ENCODE results near the gene TNFSF10. TPM values are rescaled to one million over a fixed set of nuclear protein-coding genes. Genes with fewer than 3 reads are reported as not detected.
"Not testable (repeated sequence)": the region's sequence is repeated elsewhere in the genome, so short reads cannot be mapped to it uniquely, and the experiment has no call there.

The TNFSF10 gene
- 17.3 TPM for total RNA-seq

DNA sequence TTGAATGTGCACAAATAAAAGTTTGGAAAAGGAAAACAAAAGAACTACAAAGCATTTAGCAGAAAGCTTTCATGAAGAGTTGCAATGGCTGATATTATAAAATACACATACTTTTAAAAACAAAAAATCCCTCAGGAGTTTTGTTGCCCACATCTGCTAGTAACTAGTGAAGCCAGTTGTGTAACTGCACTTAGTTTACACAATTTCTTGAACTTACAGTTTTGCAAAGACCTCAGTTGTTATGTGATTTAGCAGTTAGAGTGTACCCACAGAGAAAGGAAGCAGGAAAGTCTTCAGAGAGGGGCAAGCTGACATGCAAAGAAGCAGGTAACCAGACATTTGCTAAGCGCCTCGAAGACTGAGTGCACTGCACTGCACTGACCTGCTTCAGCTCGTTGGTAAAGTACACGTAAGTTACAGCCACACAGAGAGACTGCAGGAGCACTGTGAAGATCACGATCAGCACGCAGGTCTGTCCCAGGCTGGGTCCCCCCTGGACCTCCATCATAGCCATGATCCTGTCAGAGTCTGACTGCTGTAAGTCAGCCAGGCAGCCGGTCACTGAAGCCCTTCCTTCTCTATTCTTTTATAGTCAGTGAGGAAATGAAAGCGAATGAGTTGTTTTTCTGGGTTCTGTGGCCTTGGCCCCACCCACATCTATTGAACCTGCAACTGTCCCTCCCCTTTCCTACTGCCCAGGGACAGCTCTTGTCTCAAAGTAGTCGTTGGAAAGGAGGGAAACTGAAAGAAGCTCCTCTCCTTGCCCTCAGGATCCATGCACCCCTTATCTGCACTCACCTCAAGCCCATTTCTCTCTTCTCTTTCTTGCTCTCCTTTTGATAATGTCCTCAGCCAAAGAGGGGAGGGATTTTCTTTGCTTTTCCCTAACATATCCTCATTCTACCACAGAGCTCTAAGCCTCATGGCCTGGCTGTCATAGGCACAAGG lies at the start of gene TNFSF10:
TSS of gene TNFSF10 (minus strand) at position 560 of the 948 bp plus-strand sequence. CDS start at position 514, 46 bp downstream.
- DNase-seq: peak; percentile 38

DNA sequence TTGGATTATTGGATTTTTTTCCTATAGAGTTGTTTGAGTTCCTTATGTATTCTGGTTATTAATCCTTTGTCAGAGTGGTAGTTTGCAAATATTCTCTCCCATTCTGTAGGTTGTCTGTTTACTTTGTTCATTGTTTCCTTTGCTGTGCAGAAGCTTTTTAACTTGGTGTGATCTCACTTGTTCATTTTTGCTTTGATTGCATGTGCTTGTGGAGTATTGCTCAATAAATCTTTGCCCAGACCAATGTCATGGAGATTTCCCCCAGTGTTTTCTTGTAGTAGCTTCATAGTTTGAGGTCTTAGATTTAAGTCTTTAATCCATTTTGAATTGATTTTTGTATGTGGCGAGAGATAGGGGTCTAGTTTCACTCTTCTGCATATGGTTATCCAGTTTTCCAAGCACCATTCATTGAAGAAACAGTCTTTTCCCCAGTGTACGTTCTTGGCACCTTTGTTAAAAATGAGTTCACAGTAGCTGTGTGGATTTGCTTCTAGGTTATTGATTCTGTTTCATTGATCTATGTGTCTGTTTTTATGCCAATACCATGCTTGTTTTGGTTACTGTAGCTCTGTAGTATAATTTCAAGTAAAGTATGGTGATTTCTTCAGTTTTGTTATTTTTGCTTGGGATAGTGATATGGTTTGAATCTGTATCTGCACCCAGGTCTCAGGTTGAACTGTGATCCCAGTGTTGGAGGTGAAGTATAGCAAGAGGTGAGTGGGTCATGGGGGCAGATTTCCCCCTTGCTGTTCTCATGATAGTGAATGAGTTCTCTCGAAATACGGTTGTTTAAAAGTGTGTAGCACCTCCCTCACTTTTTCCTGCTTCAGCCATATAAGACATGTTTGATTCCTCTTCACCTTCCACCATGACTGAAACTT lies 46.1 kb upstream of the TNFSF10 start:
- no peak for DNase-seq

DNA sequence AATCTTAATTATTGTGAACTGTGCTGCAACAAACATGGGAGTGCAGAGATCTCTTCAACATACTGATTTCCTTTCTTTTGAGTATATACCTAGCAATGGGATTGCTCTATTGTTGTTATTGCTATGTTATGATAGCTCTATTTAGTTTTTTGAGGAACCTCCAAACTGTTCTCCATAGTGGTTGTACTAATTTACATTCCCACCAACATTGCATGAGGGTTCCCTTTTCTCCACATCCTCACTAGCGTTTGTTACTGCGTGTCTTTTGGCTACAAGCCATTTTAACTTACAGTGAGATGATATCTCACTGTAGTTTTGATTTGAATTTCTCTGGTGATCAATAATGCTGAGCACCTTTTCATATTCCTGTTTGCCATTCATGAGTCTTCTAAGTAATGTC lies 45.5 kb upstream of the TNFSF10 start:
- no peak for DNase-seq

DNA sequence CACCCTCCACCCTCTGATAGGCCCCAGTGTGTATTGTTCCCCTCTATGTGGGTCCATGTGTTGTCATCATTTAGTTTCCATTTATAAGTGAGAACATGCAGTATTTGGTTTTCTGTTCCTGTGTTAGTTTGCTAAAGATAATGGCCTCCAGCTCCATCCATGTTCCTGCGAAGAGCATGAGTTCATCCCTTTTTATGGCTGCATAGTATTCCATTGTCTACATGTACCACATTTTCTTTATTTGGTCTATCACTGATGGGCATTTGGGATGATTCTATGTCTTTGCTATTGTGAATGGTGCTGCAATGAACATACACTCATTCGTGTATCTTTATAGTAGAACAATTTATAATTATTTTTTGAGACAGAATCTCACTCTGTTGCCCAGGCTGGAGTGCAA lies 43.6 kb upstream of the TNFSF10 start:
- DNase-seq: not testable (repeated sequence)

DNA sequence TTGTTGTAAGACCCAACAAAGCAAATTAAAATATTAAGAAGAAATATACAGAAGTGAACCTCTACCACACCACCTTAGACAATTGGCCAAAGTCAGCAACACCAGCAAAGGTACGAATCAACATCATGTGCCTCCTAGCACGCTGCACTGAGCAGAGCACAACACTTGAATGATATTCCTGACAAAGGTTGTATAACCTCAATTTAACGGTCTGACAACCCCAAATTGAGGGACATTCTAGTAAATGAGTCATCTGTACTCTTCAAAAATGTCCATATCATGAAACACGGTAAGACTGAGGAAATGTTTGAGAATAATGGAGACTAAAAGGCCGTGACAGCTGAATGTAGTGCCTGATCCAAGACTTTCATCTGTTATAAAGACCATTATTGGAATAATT lies 41.3 kb upstream of the TNFSF10 start:
- DNase-seq: no peak

DNA sequence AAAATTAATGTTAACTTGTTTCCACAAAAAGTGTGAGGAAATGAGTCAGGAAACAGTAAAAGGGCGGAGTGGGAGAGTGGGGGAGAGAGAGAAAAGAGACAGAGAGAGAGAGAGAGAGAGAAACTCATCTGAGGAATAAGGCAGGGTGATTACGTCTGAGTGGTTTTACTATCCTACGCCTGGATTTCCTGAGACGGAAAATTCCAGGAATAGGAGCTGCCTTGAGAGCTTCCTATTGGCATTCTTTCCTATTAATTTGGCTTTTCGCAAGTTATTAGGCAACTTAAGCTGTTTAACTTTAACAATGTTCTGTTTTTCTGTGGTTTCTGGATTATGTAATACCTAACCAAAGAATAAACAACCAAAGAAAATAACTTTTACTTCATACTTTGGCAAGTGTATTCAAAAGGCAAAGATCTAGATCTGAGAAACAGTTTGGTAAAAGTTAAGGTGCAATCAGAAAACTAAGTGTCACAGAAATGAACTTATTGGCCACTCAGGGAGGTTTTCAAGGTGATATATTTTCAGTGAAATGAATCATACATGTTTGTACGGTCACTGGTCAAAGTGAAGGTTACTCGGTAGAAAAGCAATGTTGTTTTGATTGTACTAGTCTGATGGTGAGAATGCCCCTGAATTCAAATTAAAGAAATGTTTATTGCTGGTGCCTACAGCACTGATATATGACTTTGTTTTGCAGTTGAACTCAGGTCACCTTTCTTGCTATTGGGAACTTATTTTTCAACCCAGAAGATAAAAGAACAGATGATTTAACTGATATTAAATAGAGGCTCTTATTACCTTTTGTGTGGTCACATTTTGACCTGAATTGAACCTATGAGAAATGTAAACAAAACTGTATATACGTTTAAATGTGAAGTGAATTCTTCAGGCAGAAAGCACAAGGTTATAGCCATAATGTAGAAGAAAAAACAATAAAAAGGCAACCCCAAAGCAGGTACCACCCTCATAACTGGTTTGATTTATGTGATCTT lies 39.9 kb upstream of the TNFSF10 start:
- DNase-seq: peak; percentile 25

DNA sequence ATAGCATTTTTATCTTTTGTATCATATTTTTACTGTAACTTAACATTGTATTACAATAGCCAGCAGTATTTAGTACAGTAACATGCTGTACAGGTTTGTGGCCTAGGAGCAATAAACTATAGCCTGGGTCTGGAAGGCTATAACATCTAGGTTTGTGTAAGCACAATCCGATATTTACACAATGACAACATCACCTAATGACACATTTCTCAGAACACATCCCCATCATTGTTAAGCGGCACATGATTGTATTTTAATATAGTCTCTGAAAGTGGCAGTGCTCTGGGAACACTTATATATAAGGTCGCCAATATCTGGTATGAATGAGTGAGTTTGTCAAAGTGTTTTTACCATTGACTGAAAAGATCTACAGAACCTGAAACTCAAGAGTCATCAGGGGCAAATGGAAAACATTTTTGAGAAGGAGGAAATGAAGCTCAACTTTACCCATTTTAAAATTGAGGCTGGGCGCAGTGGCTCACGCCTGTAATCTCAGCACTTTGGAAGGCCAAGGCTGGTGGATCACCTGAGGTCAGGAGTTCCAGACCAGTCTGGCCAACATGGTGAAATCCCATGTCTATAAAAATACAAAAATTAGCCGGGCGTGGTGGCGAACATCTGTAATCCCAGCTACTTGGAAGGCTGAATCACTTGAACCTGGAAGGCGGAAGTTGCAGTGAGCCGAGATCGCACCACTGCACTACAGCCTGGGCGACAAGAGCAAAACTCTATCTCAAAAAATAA lies 38.8 kb upstream of the TNFSF10 start:
- DNase-seq: no peak

DNA sequence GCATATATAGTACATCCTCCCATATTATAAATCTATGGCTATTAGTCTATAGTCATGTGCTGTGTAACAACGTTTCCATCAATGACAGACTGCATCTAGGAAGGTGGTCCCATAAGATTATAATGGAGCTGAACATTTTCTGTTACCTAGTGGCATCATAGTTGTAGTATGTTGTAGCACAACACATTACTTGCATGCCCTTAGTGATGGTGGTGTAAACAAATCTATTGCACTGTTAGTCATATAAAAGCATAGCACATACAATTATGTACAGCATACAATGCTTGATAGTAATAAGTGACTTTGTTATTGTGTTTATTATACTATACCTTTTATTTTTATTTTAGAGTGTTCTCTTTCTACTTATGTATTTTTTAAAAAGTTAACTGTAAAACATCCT lies 37.4 kb upstream of the TNFSF10 start:
- no peak for DNase-seq

DNA sequence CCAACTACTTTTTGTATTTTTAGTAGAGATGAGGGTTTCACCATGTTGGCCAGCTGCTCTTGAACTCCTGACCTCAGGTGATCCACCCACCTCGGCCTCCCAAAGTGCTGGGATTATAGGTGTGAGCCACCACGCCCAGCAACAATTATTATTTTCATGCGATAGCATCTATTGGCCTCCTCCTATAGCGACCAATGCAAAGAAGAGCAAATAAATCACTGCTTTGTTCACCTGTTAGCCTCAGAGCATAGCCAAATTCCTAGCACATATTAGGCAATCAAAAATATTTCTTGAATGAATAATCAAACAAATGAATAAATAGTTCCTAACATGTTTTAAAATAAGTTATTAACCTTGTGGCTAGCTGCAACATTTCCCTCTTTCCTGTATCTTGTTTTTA lies 36.8 kb upstream of the TNFSF10 start:
- DNase-seq: no peak

DNA sequence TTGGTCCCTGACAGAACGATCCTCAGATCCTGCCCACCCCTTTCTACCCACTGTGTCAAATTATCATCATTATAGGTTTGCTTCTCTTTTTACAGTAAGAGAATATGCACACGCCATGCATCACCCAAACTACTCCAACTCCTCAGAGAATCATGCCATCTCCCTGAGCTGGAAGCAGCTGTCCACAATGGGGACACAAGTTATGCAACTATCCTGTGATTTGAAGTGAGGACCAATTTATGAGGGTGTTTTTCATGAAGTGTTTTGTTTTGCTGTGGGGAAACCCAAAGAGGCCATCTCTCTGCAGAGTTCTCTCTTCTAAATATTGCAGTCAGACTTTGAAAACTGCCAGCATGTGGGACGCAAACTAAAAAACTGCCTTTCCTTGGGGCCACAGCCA lies 35.8 kb upstream of the TNFSF10 start:
- DNase-seq: no peak

DNA sequence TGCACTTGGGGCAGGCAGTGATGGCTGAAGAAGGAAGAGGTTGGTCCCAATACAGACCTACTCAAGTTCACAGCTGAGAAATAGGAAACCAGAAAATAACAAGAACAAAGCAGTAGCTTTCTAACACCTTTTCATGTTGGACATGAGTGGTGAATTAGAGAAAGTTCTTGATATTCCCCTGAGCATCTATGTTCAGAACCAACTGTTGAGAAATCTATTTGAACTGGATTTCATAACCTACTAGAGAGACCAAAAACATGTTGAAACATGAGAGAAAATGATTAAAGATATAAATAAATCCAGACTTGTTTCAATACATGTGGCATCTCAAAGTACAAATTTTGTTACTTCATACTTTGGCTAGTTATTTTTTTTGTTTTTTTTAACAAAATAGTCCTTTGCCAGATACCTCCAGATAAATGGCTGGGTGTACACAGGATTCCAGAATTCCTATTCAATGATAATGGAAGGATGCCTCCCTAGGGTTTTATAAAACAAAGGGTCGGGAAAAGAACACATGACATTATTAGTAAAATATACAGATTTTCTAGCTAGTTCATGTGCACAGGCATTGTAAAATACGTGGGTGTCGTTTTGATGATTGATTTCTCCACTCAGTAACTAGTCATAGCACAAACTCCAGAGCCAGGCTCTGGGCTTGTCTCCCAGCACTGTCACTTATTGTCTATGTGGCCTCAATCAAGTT lies 34.4 kb upstream of the TNFSF10 start:
- DNase-seq: no peak

DNA sequence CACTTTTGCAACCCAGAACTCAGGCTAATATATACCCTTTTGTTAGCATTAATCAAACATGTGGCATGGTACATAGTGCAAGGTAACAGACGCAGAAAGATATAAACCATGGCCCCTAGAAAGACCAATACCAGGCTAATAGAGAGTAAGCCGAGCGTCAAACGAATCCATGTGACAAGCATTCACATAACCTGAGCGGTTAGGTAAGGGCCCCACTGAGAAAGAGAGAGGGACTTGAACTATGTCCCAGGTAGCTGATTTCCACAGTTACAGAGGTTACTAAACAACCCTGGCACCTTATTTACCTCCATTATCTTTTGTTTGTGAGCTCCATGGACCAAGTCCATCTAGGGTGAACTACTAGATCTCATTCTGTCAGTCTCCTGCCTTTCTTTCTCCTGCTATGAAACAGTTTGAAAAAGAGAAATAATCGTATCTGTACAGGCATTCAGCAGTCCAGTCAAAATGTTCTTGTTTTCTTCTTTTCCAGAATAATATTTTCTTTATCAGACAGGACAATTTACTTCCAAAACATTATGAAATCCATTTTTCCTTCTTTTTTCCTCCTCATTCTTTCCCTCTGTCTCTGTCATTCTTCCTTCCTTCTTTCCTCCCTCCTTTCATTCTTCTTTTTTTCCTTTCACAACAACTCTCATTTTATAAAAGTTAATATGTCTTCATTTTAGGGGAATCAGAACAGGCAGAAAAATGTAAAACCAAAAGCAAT lies 30.5 kb upstream of the TNFSF10 start:
- no peak for DNase-seq

DNA sequence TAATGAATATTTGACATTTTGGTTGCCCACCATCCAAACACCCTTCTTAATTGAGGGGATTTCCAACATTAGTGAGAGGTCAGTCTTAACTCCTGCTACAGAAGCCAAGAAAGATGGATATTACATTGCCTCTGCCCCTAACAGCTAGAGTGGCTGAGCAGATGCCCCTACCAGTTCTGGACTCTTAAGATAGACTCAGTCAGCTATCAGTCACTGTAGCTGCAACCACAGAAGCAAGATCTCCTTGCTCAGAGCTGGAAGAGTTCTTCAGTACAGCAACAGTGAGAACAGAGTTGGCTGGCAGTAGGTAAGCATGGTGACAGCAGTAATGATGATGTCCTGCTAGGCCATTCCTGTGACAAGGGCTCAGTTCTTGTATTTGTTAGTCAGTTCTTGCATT lies 29.4 kb upstream of the TNFSF10 start:
- no peak for DNase-seq

DNA sequence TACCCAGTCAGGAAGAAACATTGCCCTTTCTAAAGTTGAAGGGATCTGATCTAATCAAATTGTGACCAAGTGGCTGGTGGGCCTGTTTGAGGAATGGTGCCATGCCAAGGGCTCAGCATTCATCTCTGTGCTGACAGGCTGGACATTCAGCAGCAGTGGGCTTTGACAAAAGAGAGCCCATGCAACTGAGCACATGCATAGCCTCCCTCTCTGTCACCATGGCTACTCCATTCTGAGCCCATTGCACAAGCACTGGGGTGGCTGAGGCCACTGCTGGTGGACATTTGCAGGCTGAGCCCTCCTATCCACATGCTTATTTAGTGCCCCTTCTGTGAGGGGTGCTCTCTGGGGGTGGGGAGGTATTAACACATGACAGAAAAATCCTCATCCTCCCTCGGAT lies 28.6 kb upstream of the TNFSF10 start:
- no peak for DNase-seq

DNA sequence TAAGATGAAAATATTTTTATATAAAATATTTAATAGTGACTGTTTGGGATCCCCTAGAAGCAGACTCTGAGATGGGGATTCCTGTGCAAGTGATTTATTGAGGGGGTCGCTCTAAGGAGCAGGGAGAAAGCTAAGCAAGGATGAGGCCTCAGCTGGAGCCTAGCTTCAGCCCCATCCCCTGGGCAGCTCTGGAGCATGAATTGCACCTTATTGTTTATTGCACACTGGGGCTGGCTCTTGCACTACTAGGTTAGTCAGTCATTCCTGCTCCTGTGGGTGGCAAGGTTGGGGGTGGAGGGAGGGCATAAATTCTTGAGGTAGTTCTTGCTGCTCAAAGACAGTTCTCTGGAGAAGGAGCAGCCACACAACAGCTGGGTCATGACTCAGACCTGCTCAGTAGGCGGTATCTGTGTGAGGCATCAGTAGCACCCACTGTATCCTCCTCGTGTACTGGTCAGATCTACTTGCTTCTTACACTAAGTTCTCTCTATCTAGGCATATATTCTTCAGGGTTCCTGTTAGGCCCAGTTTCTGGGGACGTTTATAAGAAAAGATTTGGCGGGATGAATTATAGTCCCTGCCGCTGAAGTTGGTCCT lies 27.2 kb upstream of the TNFSF10 start:
- DNase-seq: no peak

DNA sequence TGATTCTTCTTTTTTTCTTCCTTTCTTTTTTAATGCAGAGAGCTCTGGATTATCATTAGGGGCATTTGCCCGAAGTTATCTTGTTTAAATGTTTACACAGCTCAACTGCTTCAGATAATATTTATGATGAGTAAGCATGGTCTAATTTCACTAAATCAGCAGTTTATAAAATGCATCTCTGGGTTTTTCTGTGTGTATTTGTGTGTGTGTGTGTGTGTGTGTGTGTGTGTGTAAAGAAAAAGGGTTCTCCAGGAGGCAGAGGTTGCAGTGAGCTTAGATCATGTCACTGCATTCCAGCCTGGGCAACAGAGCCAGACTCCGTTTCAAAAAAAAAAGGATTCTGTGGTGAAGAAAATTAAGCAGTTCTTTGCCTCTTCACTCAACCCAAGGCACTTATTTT lies 25.9 kb upstream of the TNFSF10 start:
- DNase-seq: no peak

DNA sequence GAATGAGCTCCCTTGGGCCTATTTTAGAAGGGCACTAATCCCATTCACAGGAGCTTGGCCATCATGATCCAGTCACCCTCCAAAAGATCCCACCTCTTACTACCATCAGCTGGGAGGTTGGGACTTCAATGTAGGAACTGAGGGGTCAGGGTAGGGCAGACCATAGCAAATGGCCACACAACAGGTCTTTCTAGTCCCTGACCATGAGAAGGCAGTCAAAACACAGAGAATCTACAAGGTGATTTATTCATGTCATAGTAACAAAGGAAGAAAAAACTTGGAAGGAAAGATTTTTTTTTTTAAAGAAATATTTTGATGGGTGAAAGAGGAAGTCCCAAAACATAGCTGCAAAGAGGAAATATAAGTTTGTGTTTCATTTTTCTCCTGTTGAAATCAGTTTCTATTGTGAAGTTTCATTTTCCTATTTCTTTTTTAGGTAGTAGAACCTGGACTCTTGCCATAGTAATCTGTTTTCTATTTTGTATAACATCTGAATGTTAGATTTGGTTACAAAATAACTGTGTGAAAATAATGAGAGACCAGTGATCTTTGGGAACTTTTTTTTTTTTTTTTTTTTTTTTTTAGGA lies 23.5 kb upstream of the TNFSF10 start:
- peak; percentile 24 for DNase-seq

DNA sequence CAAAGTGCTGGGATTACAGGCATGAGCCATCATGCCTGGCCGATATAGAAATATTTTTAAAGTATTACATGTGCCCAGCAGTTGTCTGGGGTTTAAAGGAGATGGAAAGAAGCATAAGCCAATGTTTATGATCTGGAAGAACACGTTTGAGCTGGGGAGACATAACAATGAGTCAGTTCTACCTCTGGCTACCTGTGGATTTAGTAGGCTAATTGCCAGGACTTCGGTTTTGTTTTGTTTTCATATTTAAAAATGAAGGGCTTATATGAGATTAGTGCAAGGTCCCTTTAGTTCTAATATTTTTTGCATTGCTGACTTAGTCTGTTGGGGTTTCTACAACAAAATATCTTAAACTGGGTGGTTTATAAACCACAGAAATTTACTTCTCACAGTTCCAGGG lies 22.9 kb upstream of the TNFSF10 start:
- DNase-seq: no peak

DNA sequence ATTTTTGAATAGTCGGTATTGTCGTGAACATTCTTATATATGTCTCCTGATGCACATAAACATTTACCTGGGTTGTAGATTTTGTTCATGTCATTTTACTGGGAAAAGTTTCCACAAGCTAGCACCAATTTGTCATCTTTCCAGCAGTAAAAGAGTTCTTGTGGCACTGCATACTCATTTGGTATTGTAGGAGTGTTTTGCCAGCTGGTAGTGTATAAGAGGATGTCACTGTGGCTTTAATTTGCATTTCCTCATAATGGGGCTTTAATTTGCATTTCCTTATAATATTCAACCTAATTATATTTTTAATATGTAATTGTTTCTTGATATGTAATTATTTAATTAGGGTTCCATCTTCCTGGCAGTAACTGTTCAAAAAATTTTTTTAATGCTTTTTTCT lies 21.2 kb upstream of the TNFSF10 start:
- no peak for DNase-seq

Data from tongue (tissue), 2 donors.